ENCODE data around the gene ADAP2. TPM values are rescaled to one million over a fixed set of nuclear protein-coding genes. Genes with fewer than 3 reads are reported as not detected.
"Not testable (repeated sequence)": the region's sequence is repeated elsewhere in the genome, so short reads cannot be mapped to it uniquely, and the experiment has no call there.

ADAP2 gene
- total and polyA plus RNA-seq, 2 of the 8 experiments (the other 6 are each of a cell fraction or from before 2014, with no cell fraction given) = 0.76 to 1.1 TPM

- Histone ChIP-seq H3K36me3 (ENCODE audit: control insufficient read depth in 2 of 4, insufficient read depth in 4 of 4, low read length in 3 of 4) (no peaks in the 10 kb centered on the region), H4K20me1 (replicated peaks in 1 of 2; ENCODE audit: control insufficient read depth in 1 of 2, insufficient read depth in 2 of 2, low read length in 2 of 2) (no peaks in the 10 kb centered on the region), H3K27ac (ENCODE audit: low read depth, low read length) (no peak overlapping the region), H3K79me1 (ENCODE audit: low read depth, low read length) (no peaks in the 10 kb centered on the region), H2BK120ac (replicated peaks; ENCODE audit: low read depth, low read length) (no peak overlapping the region), H2AFZ (ENCODE audit: low read length) (no peak overlapping the region), H3K4me2 (ENCODE audit: insufficient read depth in 1 of 2, low read depth in 2 of 2, low read length in 2 of 2) (no peak overlapping the region), H2AK5ac (ENCODE audit: low read depth, low read length) (no peak overlapping the region), H4K91ac (replicated peaks; ENCODE audit: insufficient read length, low read length) (no peak overlapping the region), H3K79me2 (ENCODE audit: control insufficient read depth in 1 of 2, insufficient read depth in 2 of 2, low read length in 2 of 2) (no peaks in the 10 kb centered on the region), H2BK12ac (ENCODE audit: low read depth, low read length) (no peak overlapping the region), H2BK15ac (ENCODE audit: low read length) (no peak overlapping the region), H4K8ac (ENCODE audit: extremely low read depth, insufficient read depth, low read length) (no peak overlapping the region), H3K23me2 (ENCODE audit: low read depth, low read length) (peaks cover 5% of the 10 kb centered on the region; the same call in 1 of the 2 replicates), H3K4me1 (replicated peaks in 1 of 4; ENCODE audit: control insufficient read depth in 3 of 4, insufficient read depth in 4 of 4, low read length in 3 of 4) (no peaks in the 10 kb centered on the region; a peak in 1 of 7 replicates), H4K5ac (ENCODE audit: insufficient read length, low read depth, low read length) (no peak overlapping the region), H3K18ac (ENCODE audit: extremely low read depth, low read length) (no peak overlapping the region), H3K56ac (replicated peaks; ENCODE audit: insufficient read length, low read depth, low read length) (no peak overlapping the region), H3K23ac (ENCODE audit: insufficient read length) (no peak overlapping the region), H2BK20ac (ENCODE audit: low read length) (no peak overlapping the region), H3K4me3 (ENCODE audit: extremely low read depth in 1 of 4, insufficient read depth in 2 of 4, low read depth in 3 of 4, low read length in 4 of 4) (no peak overlapping the region), H3K27me3 (replicated peaks in 1 of 4; ENCODE audit: control insufficient read depth in 3 of 4, extremely low read depth in 1 of 4, insufficient read depth in 3 of 4, low read length in 3 of 4) (no peaks in the 10 kb centered on the region; a peak in 1 of 7 replicates), H2BK5ac (ENCODE audit: low read depth, low read length) (no peak overlapping the region), H3K9ac (replicated peaks in 1 of 4; ENCODE audit: extremely low read depth in 1 of 4, low read depth in 3 of 4, low read length in 3 of 4) (no peak overlapping the region), H3K4ac (replicated peaks; ENCODE audit: insufficient read length, low read depth, low read length) (no peak overlapping the region), H3K14ac (ENCODE audit: insufficient read length) (no peak overlapping the region), H3K9me3 (ENCODE audit: insufficient read depth in 2 of 2, low read depth in 1 of 2, low read length in 1 of 2) (no peaks in the 10 kb centered on the region)
- POLR2A ChIA-PET (ENCODE audit: partially characterized antibody) = no interaction called here
- CTCF ChIA-PET (ENCODE audit: partially characterized antibody) = no interaction called here
- no peak for TF ChIP-seq SRF (IDR thresholded peaks at IDR 0.05; ENCODE audit: low read depth, low read length)
- WGBS, 2 experiments (ENCODE audit: extremely low coverage in 1 of 2, insufficient coverage in 1 of 2, insufficient read length in 1 of 2, insufficient replicate concordance in 2 of 2, low coverage in 1 of 2, low lambda C conversion rate in 2 of 2, missing lambda C conversion rate in 1 of 2) = 86% methylated on average over 3 of the region's 3 CpGs; no CpG with 5 or more reads in 1 of the 2 experiments
- DNase-seq (ENCODE audit: low read depth in 1 of 2, low spot score in 2 of 2) (no peak), FAIRE-seq (no peak)
Measured at GRCh38 chr17:30965686-30966085, 43.9 kb downstream of the ADAP2 start.

GRCh38 chr17:30967911-30968310, 46.2 kb downstream of the ADAP2 start:
- H3K9me3 ChIP-seq (ENCODE audit: insufficient read depth in 2 of 2, low read depth in 1 of 2, low read length in 1 of 2); H4K8ac ChIP-seq (ENCODE audit: extremely low read depth, insufficient read depth, low read length); H3K79me2 ChIP-seq (ENCODE audit: control insufficient read depth in 1 of 2, insufficient read depth in 2 of 2, low read length in 2 of 2); H2BK20ac ChIP-seq (ENCODE audit: low read length); H4K5ac ChIP-seq (ENCODE audit: insufficient read length, low read depth, low read length); H3K4me2 ChIP-seq (ENCODE audit: insufficient read depth in 1 of 2, low read depth in 2 of 2, low read length in 2 of 2); H3K27me3 ChIP-seq (replicated peaks in 1 of 4; ENCODE audit: control insufficient read depth in 3 of 4, extremely low read depth in 1 of 4, insufficient read depth in 3 of 4, low read length in 3 of 4); H3K23me2 ChIP-seq (ENCODE audit: low read depth, low read length); H2BK15ac ChIP-seq (ENCODE audit: low read length); H3K18ac ChIP-seq (ENCODE audit: extremely low read depth, low read length); H3K79me1 ChIP-seq (ENCODE audit: low read depth, low read length); H3K23ac ChIP-seq (ENCODE audit: insufficient read length); POLR2A ChIA-PET (ENCODE audit: partially characterized antibody); H2AFZ ChIP-seq (ENCODE audit: low read length); H3K4me3 ChIP-seq (ENCODE audit: extremely low read depth in 1 of 4, insufficient read depth in 2 of 4, low read depth in 3 of 4, low read length in 4 of 4); H3K9ac ChIP-seq (replicated peaks in 1 of 4; ENCODE audit: extremely low read depth in 1 of 4, low read depth in 3 of 4, low read length in 3 of 4); H2AK5ac ChIP-seq (ENCODE audit: low read depth, low read length); H2BK5ac ChIP-seq (ENCODE audit: low read depth, low read length); DNase-seq (ENCODE audit: low read depth in 1 of 2, low spot score in 2 of 2); H2BK12ac ChIP-seq (ENCODE audit: low read depth, low read length); H3K27ac ChIP-seq (ENCODE audit: low read depth, low read length); H3K36me3 ChIP-seq (ENCODE audit: control insufficient read depth in 2 of 4, insufficient read depth in 4 of 4, low read length in 3 of 4); H3K4me1 ChIP-seq (replicated peaks in 1 of 4; ENCODE audit: control insufficient read depth in 3 of 4, insufficient read depth in 4 of 4, low read length in 3 of 4); FAIRE-seq; H2BK120ac ChIP-seq (replicated peaks; ENCODE audit: low read depth, low read length); H3K14ac ChIP-seq (ENCODE audit: insufficient read length); H3K56ac ChIP-seq (replicated peaks; ENCODE audit: insufficient read length, low read depth, low read length); H4K20me1 ChIP-seq (replicated peaks in 1 of 2; ENCODE audit: control insufficient read depth in 1 of 2, insufficient read depth in 2 of 2, low read length in 2 of 2); H3K4ac ChIP-seq (replicated peaks; ENCODE audit: insufficient read length, low read depth, low read length); H4K91ac ChIP-seq (replicated peaks; ENCODE audit: insufficient read length, low read length): not testable (repeated sequence)
- WGBS, 2 experiments (ENCODE audit: extremely low coverage in 1 of 2, insufficient coverage in 1 of 2, insufficient read length in 1 of 2, insufficient replicate concordance in 2 of 2, low coverage in 1 of 2, low lambda C conversion rate in 2 of 2, missing lambda C conversion rate in 1 of 2) = 96% methylated on average over 13 of the region's 13 CpGs; no CpG with 5 or more reads in 1 of the 2 experiments
- CTCF ChIA-PET (ENCODE audit: partially characterized antibody) = interaction anchor here (0.6 to 0.7 kb wide), 2 partner anchors 34 to 242 kb away, joined by 3 to 5 read pairs; no protein-coding TSS in a partner anchor

Measured in H1 (cell line).